Iris pigment epithelial cell (primary cell): Measurements from ENCODE around the gene UBXN2A.
"Not testable (repeated sequence)": the region's sequence is repeated elsewhere in the genome, so short reads cannot be mapped to it uniquely, and the experiment has no call there.

Source experiments
- DNase-seq: peaks from one replicate; pipeline ENCODE4 v3.0.0-alpha.2; 2011; ENCODE audit warnings: low read depth

Gene UBXN2A

DNA sequence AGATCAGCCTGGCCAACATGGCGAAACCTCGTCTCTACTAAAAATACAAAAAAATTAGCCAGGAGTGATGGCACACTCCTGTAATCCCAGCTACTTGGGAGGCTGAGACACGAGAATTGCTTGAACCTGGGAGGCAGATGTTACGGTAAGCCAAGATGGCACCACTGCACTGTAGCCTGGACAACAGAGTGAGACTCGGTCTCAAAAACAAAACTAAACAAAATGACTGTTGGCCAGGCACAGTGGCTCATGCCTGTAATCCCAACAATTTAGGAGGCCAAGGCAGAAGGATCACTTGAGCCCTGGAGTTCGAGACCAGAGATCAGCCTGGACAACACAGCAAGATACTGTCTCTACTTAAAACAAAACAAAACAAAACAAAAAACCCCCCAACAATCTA lies 102.9 kb downstream of the UBXN2A start:
- DNase-seq, result not testable (repeated sequence)

DNA sequence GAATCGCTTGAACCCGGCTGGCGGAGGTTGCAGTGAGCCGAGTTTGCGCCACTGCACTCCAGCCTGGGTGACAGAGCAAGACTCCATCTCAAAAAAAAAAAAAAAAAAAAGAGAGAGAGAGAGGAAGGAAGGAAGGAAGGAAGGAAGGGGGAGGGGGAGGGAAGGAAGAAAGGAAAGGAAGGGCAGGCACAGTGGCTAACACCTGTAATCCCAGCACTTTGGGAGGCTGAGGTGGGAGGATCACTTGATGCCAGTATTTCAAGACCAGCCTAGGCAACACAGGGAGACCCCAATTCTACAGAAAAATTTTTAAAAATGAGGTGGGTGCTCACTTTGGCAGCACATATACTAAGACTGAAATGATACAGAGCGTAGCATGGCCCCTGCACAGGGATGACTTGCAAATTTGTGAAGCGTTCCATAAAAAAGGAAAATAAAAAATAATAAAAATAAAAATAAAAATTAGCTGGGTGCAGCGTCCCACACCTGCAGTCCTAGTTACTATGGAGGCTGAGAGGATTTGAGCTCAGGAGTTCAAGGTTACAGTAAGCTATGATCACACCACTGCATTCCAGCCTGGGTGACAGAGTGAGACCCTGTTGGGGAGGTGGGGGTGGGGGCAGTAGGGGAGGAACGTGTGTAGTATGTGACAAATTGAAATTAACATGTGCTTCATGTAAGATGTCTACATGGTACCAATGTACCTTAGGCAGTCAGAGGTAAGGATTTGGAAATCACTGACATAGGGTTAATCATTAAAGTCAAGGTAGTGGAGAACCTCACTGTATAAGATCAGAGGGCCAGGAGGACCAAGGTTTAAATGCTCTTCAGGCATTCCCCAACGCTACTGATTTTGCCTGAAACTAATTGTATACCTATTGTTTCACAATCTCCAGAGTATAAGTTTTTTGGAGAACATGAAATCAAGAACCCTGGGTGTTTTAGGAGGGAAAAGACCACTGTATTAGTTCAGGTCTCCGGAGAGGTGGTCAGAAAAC lies 105.5 kb downstream of the UBXN2A start:
- DNase-seq, result no peak

DNA sequence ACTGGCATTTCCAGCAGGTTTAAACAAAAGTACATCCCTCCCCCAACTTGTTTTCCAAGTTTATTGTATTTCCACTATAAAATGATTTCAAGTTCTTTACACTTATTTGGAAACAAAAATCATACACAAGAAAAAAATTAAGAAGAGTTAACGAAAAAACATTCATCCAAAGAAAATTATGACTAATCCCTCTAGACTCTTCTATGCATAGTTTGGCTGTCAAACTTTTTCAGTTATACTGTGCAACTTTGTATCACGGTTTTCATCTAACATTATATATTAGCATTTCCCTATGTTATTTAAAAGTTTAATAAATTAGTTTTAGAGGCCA lies 106.3 kb downstream of the UBXN2A start:
- DNase-seq, result no peak

DNA sequence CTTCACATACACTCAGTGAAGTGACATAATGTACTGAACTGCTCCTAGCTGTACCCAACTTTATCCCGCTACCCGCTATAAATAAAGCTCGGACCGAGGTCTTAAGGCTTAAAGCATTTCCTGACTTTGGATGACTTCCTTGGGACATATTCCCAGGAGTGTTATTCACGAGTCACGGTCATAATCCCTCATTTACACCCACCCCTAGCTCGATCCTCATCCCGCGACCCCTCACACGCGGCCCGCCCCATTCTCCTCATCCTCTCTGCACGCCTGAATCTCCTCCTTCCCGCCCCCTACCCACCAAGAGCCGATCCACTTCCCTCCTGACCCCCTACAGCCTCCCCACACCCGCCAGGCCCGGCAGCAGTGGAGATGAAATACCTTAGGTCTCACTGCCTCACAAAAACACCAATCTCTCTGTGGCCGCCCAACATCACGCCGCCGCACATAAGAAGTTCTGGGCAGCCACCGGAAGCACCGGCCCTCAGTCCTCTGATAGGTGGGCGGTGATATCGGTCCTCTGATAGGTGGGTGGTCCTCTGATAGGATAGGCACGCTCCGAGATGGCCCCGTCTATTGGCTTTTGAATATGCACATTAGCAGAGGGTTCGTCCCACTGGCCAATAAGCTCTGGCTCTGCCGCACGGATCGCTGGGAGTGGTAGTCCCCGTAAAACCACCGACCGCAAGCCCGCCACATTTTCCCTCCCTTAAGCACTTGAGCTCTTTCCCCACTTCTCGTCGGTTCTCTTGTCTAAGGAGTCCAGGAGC lies 106.9 kb downstream of the UBXN2A start, which contains the start of gene WDCP:
Gene WDCP (minus strand): TSS at position 462 of the 773 bp plus-strand sequence. CDS start 7,897 bp downstream, outside the sequence.
- peak; percentile 100 for DNase-seq

DNA sequence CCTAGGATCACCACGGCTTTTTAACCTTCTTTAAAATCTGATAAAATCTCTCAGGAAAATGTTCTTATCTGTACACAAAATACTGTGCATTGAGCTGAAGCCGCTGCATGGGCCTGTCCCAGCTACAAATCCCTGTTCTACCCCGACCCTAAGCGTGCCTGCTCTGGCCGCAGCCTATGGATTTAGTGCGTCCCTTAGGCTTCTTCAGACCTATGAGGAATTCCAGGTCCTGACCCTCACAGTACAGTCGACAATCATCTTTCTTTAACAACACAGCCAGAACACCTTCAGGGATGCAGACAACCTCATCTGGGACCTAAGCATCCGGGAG lies 107.4 kb downstream of the UBXN2A start:
- no peak for DNase-seq

DNA sequence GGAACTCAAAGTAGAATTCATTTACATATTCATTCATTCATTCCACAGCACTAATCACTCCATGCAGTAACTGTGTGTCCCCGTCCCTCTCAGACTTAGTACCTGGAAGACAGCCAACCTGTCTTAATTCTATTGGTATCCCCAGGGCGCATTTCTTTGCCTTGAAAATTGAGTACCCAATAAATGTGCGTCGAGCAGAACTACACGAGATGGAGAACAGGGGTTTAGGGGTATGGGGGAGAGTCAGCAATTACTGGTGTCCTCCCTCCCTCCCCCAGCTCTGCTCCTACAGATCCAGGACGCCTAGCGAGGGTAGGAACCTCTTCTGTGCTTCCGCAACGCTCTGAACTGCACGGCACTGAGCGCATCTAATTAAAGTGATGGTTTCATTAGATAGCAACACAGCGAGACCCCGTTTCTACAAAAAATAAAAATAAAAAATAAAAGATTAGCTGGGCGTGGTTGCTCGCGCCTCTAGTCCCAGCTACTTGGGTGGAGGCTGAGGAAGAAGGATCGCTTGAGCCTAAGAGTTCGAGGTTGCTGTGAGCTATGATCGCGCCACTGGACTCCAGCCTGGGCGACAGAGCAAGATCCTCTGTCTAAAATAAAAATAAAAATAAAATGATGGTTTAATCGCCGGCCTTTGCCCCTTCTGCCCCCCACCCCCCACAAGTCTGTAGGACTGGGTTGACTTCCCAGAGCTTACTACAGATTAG lies 108.7 kb downstream of the UBXN2A start:
- no peak for DNase-seq

DNA sequence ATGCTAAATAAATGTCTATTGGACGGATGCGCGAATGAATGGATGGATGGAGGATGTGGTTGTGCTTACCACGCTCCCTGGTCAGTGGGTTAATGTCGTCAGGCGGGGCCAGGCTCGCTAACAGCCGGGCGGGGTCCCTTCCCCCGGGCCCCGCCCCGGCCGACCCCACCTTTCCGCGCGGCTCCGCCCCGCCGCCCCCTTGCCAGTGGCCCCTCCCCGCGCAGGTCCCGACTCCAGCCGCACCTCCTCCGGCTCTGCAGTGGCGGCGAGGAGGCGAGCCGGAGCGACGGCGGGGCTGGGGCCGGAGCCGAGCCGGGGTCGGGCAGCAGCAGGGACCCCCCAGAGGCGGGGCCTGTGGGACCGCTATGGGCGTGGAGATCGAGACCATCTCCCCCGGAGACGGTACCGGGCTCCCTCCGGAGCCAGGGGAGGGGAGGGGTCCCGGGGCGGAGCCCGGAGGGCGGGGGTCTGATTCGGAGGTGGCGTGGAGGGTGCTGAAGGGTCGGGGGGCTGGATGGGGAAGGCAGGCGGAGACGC lies 109.3 kb downstream of the UBXN2A start, which contains the start of gene FKBP1B:
Gene FKBP1B (plus strand): TSS at position 257 of the 537 bp plus-strand sequence. CDS start 109 bp downstream, at position 366.
- peak; percentile 54 for DNase-seq

DNA sequence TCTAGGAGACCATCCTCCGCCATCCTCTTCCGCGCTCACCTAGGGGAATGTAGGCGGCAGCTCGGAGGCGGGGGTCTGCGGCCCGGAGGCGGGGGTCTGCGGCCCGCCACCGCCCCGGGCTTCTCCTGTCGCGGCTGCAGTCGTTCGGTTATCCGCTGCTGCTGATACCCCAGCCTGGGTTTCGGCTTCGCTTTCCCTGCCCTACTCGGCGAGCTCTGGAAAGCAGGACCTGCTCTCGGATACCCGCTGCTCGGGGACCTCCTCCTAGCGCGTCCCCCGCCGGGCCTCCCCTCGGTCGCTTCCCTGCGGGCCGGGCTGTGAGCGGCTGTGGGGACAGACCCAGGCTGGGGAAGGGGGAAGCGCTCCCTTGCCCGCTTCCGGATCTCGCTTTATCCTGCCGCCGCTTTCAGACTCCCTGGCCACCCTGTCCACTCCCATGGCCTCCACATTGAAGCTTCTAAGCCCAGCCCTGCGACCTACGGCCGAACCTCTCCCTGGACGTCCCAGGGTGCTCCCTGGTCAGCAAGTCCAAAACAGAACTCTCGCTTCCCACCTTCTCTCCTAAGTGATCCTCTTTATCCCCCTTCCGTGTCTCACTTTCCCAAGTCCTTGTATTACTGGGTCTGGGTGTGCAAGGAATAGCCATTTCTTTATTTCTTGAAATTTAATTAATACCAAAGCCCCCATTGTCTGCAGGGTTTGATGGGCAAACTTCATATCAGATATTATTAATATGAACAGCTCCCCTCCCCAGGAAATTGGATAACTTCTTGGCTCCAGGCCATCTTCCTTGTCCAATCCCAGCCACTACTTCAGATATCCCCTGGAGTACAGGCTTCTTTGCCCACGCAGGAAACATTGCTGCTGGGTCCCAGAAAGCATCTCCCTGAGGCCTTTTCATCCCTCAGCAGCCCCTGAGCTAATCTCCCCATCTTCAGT lies 110.0 kb downstream of the UBXN2A start:
- DNase-seq, result peak; percentile 19

DNA sequence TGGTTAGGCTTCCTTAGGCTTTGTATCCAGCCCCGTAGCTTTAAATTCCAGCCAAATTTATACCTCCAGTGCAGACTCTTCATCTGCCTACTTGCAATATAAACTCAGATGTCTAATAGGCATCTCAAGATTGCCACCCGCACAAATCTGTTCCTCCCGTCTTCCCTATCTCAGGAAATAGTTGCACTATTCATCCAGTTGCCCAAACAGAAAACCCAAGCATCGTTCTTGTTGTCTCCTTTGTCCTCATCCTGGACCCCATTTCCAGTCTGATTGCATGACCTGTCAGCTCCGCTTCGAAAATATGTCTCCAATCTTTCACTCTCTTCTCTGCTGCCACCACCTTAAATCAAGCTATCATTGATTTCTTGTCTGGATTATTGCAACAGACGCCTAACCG lies 111.6 kb downstream of the UBXN2A start:
- no peak for DNase-seq

DNA sequence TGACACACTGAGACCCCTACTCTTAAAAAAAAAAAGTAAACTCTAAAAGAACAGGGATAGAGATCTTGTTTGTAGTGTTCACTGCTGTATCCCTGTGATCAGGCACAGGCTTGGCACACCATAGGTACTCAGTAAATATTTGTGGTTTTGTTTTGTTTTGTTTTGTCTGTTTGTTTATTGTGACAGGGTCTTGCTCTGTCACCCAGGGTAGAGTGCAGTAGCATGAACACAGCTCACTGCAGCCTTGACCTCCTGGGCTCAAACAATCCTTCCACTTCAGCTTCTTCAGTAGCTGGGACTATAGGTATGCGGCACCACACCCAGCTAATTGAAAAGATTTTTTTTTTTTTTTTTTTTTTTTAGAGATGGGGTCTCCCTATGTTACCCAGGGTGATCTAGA lies 112.7 kb downstream of the UBXN2A start:
- no peak for DNase-seq
